Hepatocyte (in vitro differentiated cells): ENCODE measurements around the gene KDM1A. TPM values are rescaled to one million over a fixed set of nuclear protein-coding genes. Genes with fewer than 3 reads are reported as not detected.
A peak's percentile ranks its signal among the peaks of the same experiment; 100 is the strongest.

ENCODE experiments used
- DNase-seq: peaks from one replicate; pipeline ENCODE4 v3.0.0-alpha.2; 2016; ENCODE audit warnings: low spot score
- H2AFZ ChIP-seq: fragments of 200-600 bp; sonication (generic); 2 replicates; pipeline ENCODE4 v1.6.0; 2016; ENCODE audit warnings: antibody characterized with exemption, mild to moderate bottlenecking
- H3K27ac ChIP-seq: fragments of 200-600 bp; sonication (generic); 2 replicates; pipeline ENCODE4 v1.5.1; 2016; ENCODE audit warnings: mild to moderate bottlenecking
- H3K27me3 ChIP-seq: fragments of 200-600 bp; sonication (generic); 2 replicates; pipeline ENCODE4 v1.6.1; 2016
- H3K36me3 ChIP-seq: fragments of 200-600 bp; sonication (generic); replicated peaks from 2 replicates; pipeline ENCODE4 v1.5.1; 2016; ENCODE audit warnings: low read depth; ENCODE audit not compliant: insufficient read depth
- H3K4me1 ChIP-seq: fragments of 200-600 bp; sonication (generic); 2 replicates; pipeline ENCODE4 v1.5.1; 2016; ENCODE audit warnings: mild to moderate bottlenecking, moderate library complexity; ENCODE audit not compliant: insufficient read depth
- H3K4me2 ChIP-seq: fragments of 200-600 bp; sonication (generic); 2 replicates; pipeline ENCODE4 v1.6.0; 2016
- H3K4me3 ChIP-seq: fragments of 200-600 bp; sonication (generic); 2 replicates; pipeline ENCODE4 v1.5.1; 2016; ENCODE audit warnings: mild to moderate bottlenecking
- H3K79me2 ChIP-seq: fragments of 200-600 bp; sonication (generic); 2 replicates; pipeline ENCODE4 v1.6.0; 2017; ENCODE audit warnings: mild to moderate bottlenecking
- H3K9me2 ChIP-seq: fragments of 200-600 bp; sonication (generic); replicated peaks from 2 replicates; pipeline ENCODE4 v1.6.0; 2017; ENCODE audit warnings: mild to moderate bottlenecking; ENCODE audit not compliant: insufficient read depth
- H3K9me3 ChIP-seq: fragments of 200-600 bp; sonication (generic); 2 replicates; pipeline ENCODE4 v1.5.1; 2016; ENCODE audit warnings: low read depth, mild to moderate bottlenecking
- H4K20me1 ChIP-seq: fragments of 200-600 bp; sonication (generic); 2 replicates; pipeline ENCODE4 v1.6.0; 2016; ENCODE audit warnings: mild to moderate bottlenecking; ENCODE audit not compliant: insufficient read depth, poor library complexity, severe bottlenecking
- EZH2 ChIP-seq: fragments of 200-600 bp; sonication (generic); IDR thresholded peaks from 2 replicates; pipeline ENCODE4 v1.6.1; 2016; ENCODE audit warnings: antibody characterized with exemption, mild to moderate bottlenecking, borderline replicate concordance
- EZH2phosphoT487 ChIP-seq: fragments of 200-600 bp; sonication (generic); IDR thresholded peaks from one replicate; pipeline ENCODE4 v1.6.1; 2018; ENCODE audit warnings: antibody characterized with exemption, mild to moderate bottlenecking, low read depth, moderate library complexity; ENCODE audit not compliant: unreplicated experiment, severe bottlenecking
- WGBS: methylation state at CpG from one replicate; pipeline ENCODE4 v1.1.6; 2016; ENCODE audit warnings: low lambda C conversion rate; ENCODE audit errors: missing lambda C conversion rate; 5-methylcytosine and 5-hydroxymethylcytosine counted together
- polyA plus RNA-seq: library from polyadenylated mRNA; unstranded; fragments of >200 nt; fragmentation: Nextera tagmentation; extraction: Ambion mirVana; gene quantifications from 2 replicates; pipeline ENCODE4 v1.2.1, GENCODE V29; 2016
- total RNA-seq: library from RNA; depleted of rRNA; stranded (reverse); fragments of >200 nt; gene quantifications from 2 replicates; pipeline ENCODE4 v1.2.3, GENCODE V29; 2014
- TF ChIP-seq, protein P1 (sequence below): fragments of 200-600 bp; sonication (generic); IDR thresholded peaks from 2 replicates; pipeline ENCODE4 v1.5.1; 2016; ENCODE audit warnings: antibody characterized with exemption, mild to moderate bottlenecking; ENCODE audit not compliant: poor library complexity

KDM1A gene
- total and polyA plus RNA-seq, 2 experiments from 2014 or later = 64.5 to 97.9 TPM

DNA sequence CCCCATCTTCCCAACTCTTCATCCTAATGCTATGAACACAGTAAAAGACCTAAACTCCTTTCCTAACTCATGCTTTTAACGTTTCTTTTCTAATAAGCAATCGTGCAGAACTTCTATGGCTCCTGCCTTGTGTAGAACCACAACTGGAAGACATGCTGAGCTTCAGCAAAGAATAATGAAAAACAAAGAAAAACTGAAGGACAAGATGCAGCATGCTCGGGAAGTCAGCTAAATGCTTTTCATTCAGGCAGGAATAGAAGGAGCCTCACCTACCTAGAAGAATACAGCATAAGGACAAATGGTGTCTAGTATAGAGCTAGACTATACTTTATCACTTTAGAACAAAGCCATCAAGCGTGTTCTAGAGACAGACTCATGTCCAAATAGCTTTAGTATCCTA is 103.5 kb downstream of the KDM1A start:
- H4K20me1 ChIP-seq = peaks cover 54% of the 10 kb centered on the region
- peak overlapping the region; percentile 59 for H3K4me2 ChIP-seq
- peaks cover 22% of the 10 kb centered on the region for H3K4me1 ChIP-seq
- no peaks in the 10 kb centered on the region for H3K9me3 ChIP-seq
- H3K9me2 ChIP-seq = no peaks in the 10 kb centered on the region
- no peak overlapping the region for H2AFZ ChIP-seq
- no peak for TF ChIP-seq EZH2phosphoT487
- TF ChIP-seq EZH2 = no peak
- TF ChIP-seq, protein P1, sequence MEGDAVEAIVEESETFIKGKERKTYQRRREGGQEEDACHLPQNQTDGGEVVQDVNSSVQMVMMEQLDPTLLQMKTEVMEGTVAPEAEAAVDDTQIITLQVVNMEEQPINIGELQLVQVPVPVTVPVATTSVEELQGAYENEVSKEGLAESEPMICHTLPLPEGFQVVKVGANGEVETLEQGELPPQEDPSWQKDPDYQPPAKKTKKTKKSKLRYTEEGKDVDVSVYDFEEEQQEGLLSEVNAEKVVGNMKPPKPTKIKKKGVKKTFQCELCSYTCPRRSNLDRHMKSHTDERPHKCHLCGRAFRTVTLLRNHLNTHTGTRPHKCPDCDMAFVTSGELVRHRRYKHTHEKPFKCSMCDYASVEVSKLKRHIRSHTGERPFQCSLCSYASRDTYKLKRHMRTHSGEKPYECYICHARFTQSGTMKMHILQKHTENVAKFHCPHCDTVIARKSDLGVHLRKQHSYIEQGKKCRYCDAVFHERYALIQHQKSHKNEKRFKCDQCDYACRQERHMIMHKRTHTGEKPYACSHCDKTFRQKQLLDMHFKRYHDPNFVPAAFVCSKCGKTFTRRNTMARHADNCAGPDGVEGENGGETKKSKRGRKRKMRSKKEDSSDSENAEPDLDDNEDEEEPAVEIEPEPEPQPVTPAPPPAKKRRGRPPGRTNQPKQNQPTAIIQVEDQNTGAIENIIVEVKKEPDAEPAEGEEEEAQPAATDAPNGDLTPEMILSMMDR = no peak
- 82% methylated on average over 4 of the region's 4 CpGs for WGBS
- no peaks in the 10 kb centered on the region for H3K27me3 ChIP-seq
- no peak for DNase-seq
- no peaks in the 10 kb centered on the region for H3K36me3 ChIP-seq
- peaks cover 93% of the 10 kb centered on the region for H3K79me2 ChIP-seq
- H3K4me3 ChIP-seq = no peak overlapping the region
- peak overlapping the region; percentile 4 for H3K27ac ChIP-seq

DNA sequence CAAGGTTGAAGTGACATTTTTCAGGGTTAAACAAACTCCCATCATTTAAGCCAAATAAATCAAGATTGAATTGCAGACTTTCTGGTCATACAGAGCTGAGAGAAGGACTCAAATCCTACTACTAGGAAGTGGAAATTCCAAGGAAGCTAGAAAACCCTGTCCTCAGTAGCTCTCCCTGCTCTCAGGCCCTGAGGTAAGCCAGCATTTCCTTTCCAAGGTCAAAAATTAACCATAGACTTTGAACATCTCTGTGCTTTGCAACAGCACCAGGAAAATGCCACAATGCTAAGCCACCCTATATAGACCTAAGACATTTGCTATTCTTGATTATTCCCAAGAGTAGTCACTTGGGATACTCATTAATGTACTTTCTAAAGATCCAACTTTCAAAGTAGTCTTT is 104.3 kb downstream of the KDM1A start:
- H3K4me2 ChIP-seq = peak overlapping the region; percentile 17
- peaks cover 92% of the 10 kb centered on the region for H3K79me2 ChIP-seq
- H3K4me3 ChIP-seq = no peak overlapping the region
- DNase-seq = no peak
- no peak overlapping the region for H3K27ac ChIP-seq
- H3K9me3 ChIP-seq = no peaks in the 10 kb centered on the region
- H3K4me1 ChIP-seq = peaks cover 22% of the 10 kb centered on the region
- no peaks in the 10 kb centered on the region for H3K9me2 ChIP-seq
- peaks cover 49% of the 10 kb centered on the region for H4K20me1 ChIP-seq
- no peaks in the 10 kb centered on the region for H3K27me3 ChIP-seq
- TF ChIP-seq EZH2phosphoT487 (no peak), EZH2 (no peak)
- TF ChIP-seq, protein P1 = no peak
- no peaks in the 10 kb centered on the region for H3K36me3 ChIP-seq
- H2AFZ ChIP-seq = no peak overlapping the region

DNA sequence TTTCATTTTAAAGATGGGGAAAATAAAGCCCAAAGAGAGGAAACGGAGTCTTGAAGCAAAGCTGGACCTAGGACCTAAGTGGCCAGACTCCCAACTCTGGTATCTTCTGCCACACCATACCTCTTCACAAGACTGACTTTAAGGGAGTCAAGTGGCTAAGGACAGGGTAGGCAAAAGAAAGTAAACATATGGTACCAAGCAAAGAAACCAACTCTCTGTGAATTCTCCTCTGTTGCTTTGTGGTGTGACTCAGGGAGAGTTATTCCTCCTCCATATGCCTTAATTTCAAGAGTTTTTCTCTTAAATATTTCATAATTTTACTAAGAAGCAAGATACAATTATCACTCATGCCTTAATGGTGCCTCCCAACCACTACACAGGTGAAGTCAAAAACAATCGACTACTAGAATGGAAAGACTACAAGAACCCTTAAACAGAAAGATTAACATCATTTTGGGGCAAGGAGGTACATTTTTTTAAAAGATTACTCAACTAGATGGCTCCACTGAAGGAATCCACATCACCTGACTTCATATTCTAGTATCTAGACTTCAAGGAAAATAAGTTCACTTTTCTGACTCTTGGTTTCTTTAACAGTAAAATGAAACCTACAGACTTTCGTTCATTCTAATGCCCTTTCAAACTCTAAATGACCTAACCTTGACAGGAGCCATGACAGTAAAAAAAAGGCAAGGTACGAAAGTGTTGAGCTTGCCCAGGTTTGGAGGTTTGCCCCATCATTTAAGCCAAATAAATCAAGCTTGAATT is 105.2 kb downstream of the KDM1A start:
- TF ChIP-seq, protein P1 = no peak
- TF ChIP-seq EZH2phosphoT487 (no peak), EZH2 (no peak)
- no peaks in the 10 kb centered on the region for H3K9me2 ChIP-seq
- no peak overlapping the region for H3K27ac ChIP-seq
- 97% methylated on average over 4 of the region's 4 CpGs for WGBS
- peaks cover 92% of the 10 kb centered on the region for H3K79me2 ChIP-seq
- H3K4me1 ChIP-seq = peaks cover 22% of the 10 kb centered on the region
- no peak overlapping the region for H2AFZ ChIP-seq
- H3K27me3 ChIP-seq = no peaks in the 10 kb centered on the region
- peaks cover 52% of the 10 kb centered on the region for H4K20me1 ChIP-seq
- no peak overlapping the region for H3K4me2 ChIP-seq
- DNase-seq = no peak
- no peaks in the 10 kb centered on the region for H3K36me3 ChIP-seq
- no peak overlapping the region for H3K4me3 ChIP-seq
- no peaks in the 10 kb centered on the region for H3K9me3 ChIP-seq
